ENCODE data around the gene DRG2.

The DRG2 gene

DNA sequence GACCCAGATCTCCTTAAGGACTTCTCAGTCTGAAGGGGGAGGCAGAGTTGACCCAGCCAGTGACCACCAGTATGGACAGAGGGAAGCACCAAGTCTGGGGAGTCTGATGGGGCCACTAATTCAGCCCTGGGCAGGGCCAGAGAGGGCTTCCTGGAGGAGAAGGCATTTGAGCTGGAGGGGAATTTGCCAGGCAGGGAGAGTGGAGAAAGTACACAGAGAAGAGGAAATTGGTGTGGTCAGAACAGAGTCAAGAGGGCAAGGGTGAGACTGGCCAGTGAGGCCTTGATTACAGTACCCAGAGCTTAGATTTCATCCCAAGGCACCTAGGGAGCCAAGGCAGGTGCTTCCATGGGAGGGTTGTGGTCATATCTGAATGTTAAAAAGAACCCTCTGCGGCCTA is 57.1 kb downstream of the DRG2 start:
- DNase-seq = no peak

DNA sequence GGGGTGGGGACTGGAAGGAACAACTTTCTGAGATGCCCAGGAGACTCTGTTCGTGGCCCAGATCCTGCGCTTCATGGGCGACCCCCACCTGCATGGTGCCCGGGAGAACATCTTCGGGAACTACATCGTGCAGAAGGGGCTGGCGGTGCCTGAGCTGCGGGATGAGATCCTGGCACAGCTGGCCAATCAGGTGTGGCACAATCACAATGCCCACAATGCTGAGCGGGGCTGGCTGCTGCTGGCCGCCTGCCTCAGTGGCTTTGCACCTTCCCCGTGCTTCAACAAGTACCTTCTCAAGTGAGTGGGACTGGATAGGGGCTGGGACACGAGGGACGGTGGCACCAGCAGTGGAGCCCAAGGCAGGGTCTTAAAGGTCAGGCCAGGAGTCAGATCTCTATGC is 58.1 kb downstream of the DRG2 start:
- DNase-seq = no peak

DNA sequence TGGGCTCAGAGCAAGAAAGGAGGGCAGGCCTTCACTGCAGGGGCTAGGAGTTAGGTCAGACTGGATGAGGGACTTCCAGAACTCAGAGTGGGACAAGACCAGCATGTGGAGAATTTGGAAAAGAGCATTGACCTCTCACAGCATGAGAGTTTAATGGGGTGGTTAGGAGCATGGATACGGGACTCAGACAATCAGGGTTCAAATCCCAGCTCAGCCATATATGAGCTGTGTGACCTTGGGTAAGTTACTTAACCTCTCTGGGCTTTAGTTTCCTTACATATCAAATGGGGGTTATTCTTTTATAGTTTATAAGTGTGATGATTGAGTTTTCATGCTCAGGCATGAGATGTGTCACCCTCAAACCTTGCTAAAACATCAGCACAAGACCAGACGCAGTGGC is 58.5 kb downstream of the DRG2 start:
- DNase-seq = no peak

DNA sequence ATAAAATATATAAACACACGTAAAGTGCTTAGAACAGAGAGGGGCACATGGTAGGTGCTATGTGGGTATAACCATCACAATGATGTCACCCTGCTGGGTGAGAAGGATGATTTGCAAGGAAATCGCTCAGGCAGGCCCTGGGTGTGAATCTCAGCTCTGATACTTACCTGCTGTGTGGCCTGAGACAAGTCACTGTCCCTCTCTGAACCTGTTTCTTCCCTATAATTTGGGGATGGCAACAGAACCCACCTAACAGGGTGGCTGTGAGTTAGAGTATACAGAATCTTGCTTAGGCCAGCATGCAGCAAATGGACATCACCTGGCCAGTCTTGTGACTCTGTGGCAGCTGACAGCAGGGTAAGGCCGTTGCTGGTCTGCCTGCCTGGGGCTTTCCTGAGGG is 59.2 kb downstream of the DRG2 start:
- no peak for DNase-seq

DNA sequence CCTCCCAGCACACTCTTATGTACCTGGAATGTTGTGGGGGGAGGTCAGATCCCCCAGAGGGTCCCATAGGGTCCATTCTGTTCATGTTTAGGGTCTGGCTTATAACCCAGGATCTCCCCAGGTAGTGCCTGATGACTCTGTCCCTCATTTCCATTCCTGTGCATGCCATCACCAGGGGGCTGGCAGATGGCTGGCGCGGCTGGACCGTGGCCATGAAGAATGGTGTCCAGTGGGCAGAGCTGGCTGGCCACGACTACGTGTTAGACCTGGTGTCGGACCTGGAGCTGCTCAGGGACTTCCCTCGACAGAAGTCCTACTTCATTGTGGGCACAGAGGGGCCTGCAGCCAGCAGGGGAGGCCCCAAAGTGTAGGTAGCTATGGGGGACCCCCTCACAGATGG is 60.8 kb downstream of the DRG2 start:
- DNase-seq = no peak

DNA sequence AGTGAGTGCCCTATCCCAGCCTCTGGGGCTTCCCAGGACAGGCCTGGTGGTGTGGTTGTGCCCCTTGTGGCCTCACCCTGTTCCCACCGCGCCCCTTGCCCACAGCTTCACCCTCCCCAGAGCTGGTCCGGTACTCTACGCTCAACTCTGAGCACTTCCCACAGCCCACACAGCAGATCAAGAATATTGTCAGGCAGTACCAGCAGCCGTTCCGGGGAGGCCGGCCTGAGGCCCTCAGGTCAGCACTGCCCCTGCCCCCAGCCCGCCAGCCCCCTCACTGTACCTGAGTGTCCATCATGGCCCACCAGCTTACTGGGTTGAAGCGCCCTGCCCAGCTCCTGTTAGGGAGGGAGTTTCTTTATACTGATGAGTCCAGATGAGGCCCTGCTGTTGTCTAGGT is 63.5 kb downstream of the DRG2 start:
- DNase-seq = no peak

DNA sequence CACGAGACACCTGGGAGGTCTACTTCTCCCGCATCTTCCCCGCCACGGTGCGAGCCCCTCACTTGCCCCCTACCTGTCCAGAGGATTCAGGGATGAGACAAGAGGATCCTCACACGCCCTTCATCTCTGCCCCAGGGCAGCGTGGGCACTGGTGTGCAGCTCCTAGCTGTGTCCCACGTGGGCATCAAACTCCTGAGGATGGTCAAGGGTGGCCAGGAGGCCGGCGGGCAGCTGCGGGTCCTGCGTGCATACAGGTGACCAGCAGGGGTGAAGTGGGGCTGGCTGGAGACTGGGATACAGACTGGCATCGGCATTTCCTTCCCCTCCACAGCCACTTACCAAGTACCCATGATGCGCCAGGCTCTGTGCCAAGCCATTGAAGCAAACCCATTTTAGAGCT is 67.4 kb downstream of the DRG2 start:
- no peak for DNase-seq

DNA sequence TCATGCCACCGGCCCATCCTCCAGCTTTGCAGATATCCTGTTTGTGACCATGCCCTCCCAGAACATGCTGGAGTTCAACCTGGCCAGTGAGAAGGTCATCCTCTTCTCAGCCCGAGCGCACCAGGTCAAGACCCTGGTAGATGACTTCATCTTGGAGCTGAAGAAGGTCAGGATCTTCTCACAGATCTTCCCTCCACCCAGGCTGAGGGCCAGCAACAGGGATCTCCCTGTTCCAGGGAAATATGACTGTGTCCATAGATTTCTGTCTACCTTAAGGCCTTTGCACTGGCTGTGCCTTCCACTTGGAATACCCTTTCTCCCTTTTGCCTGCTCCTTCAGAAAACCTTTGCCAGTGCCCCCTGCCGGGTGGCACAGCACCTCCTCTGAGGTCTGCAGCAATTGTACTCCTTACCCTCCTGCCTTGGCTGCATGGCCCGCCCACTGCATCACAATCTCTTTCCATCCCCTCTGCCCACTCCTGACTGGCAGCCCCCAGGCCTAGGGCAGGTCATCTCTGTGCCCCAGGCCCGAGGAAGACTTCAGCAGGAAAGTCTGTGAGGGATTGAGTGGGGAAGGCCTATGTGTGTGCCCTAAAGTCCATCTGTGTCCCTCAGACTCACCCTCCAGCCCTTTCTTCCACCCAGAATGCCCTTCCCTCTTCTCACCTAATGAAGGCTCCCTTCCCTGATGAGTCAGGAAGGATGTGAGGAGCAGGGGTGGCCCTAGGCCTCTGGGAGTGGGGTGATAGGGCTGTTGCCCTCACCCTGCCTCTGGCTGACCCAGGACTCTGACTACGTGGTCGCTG is 68.6 kb downstream of the DRG2 start:
- no peak for DNase-seq

DNA sequence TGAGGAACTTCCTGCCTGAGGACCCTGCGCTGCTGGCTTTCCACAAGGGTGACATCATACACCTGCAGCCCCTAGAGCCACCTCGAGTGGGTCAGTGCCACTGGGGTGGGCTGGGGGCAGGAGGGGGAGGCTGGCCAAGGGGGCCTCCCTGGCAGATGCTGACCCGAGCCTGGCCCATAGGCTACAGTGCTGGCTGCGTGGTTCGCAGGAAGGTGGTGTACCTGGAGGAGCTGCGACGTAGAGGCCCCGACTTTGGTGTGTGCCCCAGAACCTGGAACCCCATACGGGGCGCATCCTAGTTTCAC is 69.2 kb downstream of the DRG2 start:
- no peak for DNase-seq
